HL-60/S4 treated with retinoic acid at 250 ng/mL for 4 days and 3 days (cell line): ENCODE measurements around the gene REXO1.

ENCODE experiments used
- in situ Hi-C: fragments of 300-500 bp; cut with MboI; formaldehyde crosslinking; loops from 2 replicates; pipeline ENCODE4 v1.7.0; 2022; ENCODE audit warnings: low sequenced_read_pairs

The REXO1 gene

GRCh38 chr19:1768918-1769644, 79.2 kb downstream of the REXO1 start:
- in situ Hi-C loops = no loop called here

- in situ Hi-C loops = no loop called here
Observed at GRCh38 chr19:1768248-1768647, 80.0 kb downstream of the REXO1 start.

GRCh38 chr19:1767464-1767933, 80.8 kb downstream of the REXO1 start:
- in situ Hi-C loops = no loop called here

DNA sequence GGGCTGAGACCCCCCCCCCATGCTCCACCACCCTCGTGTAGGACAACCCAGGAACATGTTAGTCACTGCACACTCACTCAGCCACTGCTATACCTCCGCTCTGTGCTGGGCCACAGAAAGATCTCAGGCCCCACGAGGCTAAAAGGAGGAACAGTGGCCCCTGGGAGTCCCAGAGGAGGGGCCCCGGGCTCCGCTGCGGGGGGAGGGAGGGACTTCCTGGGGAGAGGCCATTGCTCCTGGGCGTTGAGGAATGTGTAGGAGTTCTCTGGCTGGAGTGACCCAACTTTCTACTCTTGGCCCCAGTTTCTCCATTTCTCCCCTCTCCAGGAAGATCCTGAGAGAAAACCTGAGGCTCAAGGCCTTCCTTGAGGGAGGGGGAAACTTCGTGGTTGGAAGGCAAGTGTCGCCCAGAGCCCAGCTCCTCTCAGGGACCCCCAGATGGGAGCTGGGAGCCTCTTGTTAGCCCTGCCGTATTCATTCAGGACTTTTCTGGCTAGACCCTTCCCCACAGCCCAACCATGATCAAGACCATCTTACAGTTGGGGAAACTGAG, 81.4 kb downstream of the REXO1 start:
- in situ Hi-C loops = no loop called here

DNA sequence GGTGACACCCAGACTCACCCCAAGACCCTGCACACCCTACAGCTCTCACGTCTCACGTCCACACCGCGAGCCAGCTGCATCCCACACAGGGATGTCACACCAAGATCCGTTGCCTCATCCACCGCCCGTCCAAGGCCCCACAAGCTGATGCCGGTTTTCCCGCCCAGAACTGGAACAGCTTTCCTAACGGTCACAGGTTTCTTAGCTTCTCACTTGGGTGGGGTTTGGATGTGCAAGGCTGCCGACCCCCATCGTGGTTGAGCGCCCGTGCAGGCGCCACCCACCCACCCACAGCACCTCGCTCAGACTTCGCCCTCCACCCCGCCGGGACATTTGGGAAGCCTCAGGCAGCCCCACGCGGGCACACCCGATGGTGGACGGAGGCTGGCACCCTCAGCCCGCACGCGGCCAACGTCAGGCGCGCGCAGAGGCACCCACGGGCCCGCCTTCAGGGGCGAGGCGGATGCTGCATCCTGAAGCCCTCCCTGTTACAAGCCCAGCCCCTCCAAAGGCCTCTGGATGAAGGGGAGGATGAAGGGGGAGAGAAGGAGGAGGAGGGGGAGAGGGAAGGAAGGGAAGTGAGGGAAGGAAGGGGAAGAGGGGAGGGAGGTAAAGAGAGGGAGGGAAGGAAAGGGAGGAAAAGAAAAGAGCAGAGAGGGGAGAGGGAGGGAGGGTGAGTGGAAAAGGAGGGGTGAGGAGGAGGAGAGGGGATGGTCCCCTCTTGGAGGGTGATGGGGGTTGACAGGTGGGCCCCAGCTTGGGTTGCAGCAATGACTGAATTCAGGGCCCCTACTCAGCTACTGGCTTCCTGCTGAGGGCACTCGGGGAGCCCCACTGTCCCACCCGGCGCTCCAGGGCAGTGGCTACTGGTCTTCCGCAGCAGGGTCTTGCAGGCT, 82.1 kb downstream of the REXO1 start:
- in situ Hi-C loops = no loop called here
